Measurements from ENCODE around the gene EEF2K. TPM values are rescaled to one million over a fixed set of nuclear protein-coding genes. Genes with fewer than 3 reads are reported as not detected.

Gene EEF2K
- total and polyA plus RNA-seq, 2 of the 13 experiments (the other 11 are each of a cell fraction or from before 2014, with no cell fraction given) = 22.0 to 23.8 TPM

GRCh38 chr16:22165508-22166285 lies 40.4 kb upstream of the EEF2K start (continued):
- TF ChIP-seq SMARCE1 (IDR thresholded peaks at IDR 0.05; ENCODE audit: borderline replicate concordance) = no peak
- TF ChIP-seq MIER3 (CRISPR knock-in tag; IDR thresholded peaks at IDR 0.05; ENCODE audit: borderline replicate concordance) = no peak
- TF ChIP-seq MAFG (CRISPR knock-in tag; IDR thresholded peaks at IDR 0.05) = 0 out of 2 replicates have a peak, but pooled peaks have one; percentile 11
- no peak for TF ChIP-seq FOXK1 (CRISPR knock-in tag; IDR thresholded peaks at IDR 0.05; ENCODE audit: borderline replicate concordance, low read depth)
- no peak for TF ChIP-seq ZNF709 (CRISPR knock-in tag; IDR thresholded peaks at IDR 0.05)
- TF ChIP-seq ZHX1 (CRISPR knock-in tag; IDR thresholded peaks at IDR 0.05; ENCODE audit: low read depth) = no peak
- peak; percentile 20 for TF ChIP-seq YY1 (IDR thresholded peaks at IDR 0.05; ENCODE audit: insufficient read depth, insufficient replicate concordance, low read depth, low read length)
- no peak for TF ChIP-seq ATF7 (IDR thresholded peaks at IDR 0.05)
- no peak for TF ChIP-seq ATF7 (CRISPR knock-in tag; IDR thresholded peaks at IDR 0.05)
- TF ChIP-seq GZF1 (CRISPR knock-in tag; IDR thresholded peaks at IDR 0.05) = no peak
- no peak for TF ChIP-seq ASH2L (IDR thresholded peaks at IDR 0.05; ENCODE audit: insufficient read length, low read depth, low read length)
- TF ChIP-seq NFE2L2 (IDR thresholded peaks at IDR 0.05; ENCODE audit: low read length) = no peak
- TF ChIP-seq ZNF3 (CRISPR knock-in tag; IDR thresholded peaks at IDR 0.05) = no peak
- no peak for TF ChIP-seq RAD51 (IDR thresholded peaks at IDR 0.05; ENCODE audit: borderline replicate concordance)
- TF ChIP-seq ZNF234 (CRISPR knock-in tag; conservative IDR thresholded peaks at IDR 0.05) = no peak
- no peak for TF ChIP-seq ZNF143 (CRISPR knock-in tag; IDR thresholded peaks at IDR 0.05)
- TF ChIP-seq PLRG1 (conservative IDR thresholded peaks at IDR 0.05) = no peak
- TF ChIP-seq HOMEZ (CRISPR knock-in tag; IDR thresholded peaks at IDR 0.05; ENCODE audit: low read depth) = no peak
- no peak for TF ChIP-seq LRRFIP1 (CRISPR knock-in tag; conservative IDR thresholded peaks at IDR 0.05)
- TF ChIP-seq NR0B2 (CRISPR knock-in tag; IDR thresholded peaks at IDR 0.05) = 0 out of 2 replicates have a peak, but pooled peaks have one; percentile 28
- no peak for TF ChIP-seq ZNF124 (CRISPR knock-in tag; IDR thresholded peaks at IDR 0.05)
- TF ChIP-seq CBX2 (IDR thresholded peaks at IDR 0.05; ENCODE audit: low read depth, low read length) = no peak
- no peak for TF ChIP-seq CBX2 (CRISPR knock-in tag; IDR thresholded peaks at IDR 0.05; ENCODE audit: low read depth)
- no peak for TF ChIP-seq ZNF441 (CRISPR knock-in tag; IDR thresholded peaks at IDR 0.05; ENCODE audit: borderline replicate concordance)

Measured in HepG2 (cell line).